Jurkat, Clone E6-1 (cell line): ENCODE data around the gene VTI1B.

Experiments
- DNase-seq: peaks from one replicate; pipeline ENCODE4 v3.0.0-alpha.2; 2011; ENCODE audit warnings: low read depth, low spot score
- H3K4me3 ChIP-seq: 2 replicates; pipeline ENCODE4 v1.5.1; 2011; ENCODE audit warnings: mild to moderate bottlenecking, low read length, control low read depth, moderate library complexity

The VTI1B gene

GRCh38 chr14:67599698-67600561, 74.5 kb downstream of the VTI1B start, which contains the start of gene PIGH:
Gene PIGH (minus strand): TSS chr14:67600268. CDS start chr14:67600203, 65 bp downstream.
- peak; percentile 82 for DNase-seq
- peak within 1 kb of the TSS; percentile 88 for H3K4me3 ChIP-seq
